Superior temporal gyrus (tissue), 1 donor: Measurements from ENCODE around the gene NIPBL.
"Not testable (repeated sequence)": the region's sequence is repeated elsewhere in the genome, so short reads cannot be mapped to it uniquely, and the experiment has no call there.

Experiments used
- DNase-seq: peaks from one replicate; pipeline ENCODE4 v3.0.0-alpha.2; 2016; ENCODE audit errors: extremely low spot score

The NIPBL gene

DNA sequence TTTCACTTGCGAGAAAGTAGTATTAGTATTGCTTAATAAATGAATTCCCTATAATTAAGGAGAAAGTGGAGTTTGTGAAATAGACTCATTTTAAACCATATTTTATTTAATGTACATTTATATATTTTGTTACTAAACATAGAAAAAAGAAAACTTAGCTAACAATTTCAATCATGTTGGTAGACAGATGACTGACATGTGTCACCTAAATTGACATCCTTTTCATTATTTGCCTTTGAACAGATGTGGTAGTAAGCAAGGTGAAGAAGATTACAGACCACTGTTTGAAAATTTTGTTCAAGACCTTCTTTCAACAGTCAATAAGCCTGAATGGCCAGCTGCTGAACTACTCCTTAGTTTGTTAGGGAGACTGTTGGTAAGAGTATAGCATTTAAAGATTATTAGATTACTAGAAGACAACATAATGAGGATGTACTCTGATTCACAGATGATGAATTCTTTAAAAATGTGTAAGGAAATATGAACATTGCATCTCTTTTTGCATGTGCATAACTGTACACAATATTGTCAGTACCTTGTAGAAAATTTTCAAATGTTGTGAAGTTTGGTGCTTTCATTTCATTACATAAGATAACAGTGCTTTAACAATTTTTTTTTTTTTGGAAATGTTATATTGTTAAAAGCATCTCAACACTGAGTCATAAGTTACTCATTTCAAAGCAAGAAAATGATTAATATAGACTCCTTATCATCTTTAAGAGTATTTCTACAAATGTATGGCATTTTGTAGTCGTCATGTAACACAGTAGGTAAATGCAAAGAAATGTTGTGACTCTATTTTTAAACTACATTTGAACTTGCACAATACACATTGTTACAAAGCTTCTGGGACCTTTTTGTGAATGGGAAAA, 139.5 kb downstream of the NIPBL start:
- DNase-seq, result no peak

GRCh38 chr5:37028910-37029309, 152.3 kb downstream of the NIPBL start:
- no peak for DNase-seq

DNA sequence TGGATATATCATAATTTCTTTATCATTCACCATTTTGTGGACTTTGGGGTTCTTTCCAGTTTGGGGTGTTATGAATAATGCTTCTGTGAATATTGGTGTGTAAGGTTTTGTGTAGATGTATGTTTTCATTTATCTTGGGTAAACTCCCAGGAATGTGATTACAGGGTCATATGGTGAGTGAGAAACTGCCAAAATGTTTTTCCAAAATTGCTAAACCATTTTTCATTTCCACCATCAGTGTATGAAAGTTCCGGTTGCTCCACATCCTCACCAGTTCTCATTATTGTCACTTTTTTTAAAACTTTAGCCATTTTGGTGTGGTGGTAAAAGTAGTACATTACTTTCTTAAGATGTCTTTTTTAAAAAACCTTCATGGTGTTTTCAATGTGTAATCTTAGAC, 152.9 kb downstream of the NIPBL start:
- DNase-seq, result no peak

- peak; percentile 47 for DNase-seq
These were observed 158.4 kb downstream of the NIPBL start for GRCh38 chr5:37034955-37035354.

GRCh38 chr5:37037840-37038239, 161.3 kb downstream of the NIPBL start:
- DNase-seq, result no peak

GRCh38 chr5:37039824-37040223, 163.3 kb downstream of the NIPBL start:
- no peak for DNase-seq

GRCh38 chr5:37043693-37044092, 167.1 kb downstream of the NIPBL start:
- peak; percentile 80 for DNase-seq

DNA sequence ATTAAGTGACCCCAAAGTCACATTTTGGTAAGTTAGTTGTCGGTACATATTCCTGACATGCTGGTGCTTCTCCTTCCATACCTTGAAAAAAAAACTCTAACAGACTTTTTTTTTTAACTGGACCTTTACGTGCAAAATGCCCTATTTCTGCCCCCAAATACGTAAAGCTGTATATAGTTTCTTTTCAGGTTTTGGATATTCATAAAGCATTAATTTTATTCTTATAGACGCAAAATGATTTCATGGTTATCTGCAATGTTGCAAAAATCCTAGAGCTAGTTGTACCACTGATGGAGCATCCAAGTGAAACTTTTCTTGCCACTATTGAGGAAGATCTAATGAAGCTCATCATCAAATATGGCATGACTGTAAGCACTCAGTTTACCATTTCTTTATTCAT, 167.6 kb downstream of the NIPBL start:
- DNase-seq, result no peak

GRCh38 chr5:37045703-37046102, 169.1 kb downstream of the NIPBL start:
- DNase-seq, result peak; percentile 91

DNA sequence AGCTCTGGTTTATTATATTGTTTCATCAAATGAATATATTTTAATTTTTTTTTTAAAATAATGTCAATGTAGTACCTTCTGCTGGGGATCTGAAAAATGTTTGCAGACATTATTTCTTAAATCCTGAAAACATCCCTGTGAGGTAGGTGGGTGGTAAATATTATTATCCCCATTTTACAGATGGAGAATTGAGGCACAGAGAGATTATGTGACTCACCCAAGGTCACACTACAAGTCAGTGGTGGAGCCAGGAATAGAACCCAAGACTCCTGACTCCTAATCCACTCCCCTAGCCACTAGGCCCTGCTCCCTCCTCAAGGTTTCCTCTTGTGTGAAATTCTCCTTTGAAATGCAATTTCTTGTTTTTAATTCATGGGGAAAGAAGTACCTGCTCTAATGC, 171.4 kb downstream of the NIPBL start:
- DNase-seq, result no peak

DNA sequence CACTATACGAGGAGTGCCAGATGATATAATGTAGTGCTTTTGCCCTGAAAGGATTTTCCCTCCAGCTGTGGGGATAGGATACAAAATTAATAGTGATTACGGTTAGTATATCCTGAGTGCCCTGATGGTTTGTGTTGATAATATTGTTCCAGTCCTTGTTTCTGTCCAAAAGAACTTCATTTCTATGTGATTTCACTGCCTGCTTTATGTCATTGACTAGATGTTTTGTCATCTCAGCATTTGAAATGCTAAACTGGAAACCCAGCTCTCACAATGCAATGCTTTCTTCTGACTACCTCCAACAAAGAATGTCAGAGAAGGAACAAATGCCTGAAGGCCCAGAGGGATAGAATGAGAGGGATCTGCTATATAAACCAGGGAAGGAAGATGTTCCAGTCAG, 177.8 kb downstream of the NIPBL start:
- DNase-seq, result peak; percentile 72

GRCh38 chr5:37055383-37055990, 178.9 kb downstream of the NIPBL start:
- DNase-seq, result no peak

DNA sequence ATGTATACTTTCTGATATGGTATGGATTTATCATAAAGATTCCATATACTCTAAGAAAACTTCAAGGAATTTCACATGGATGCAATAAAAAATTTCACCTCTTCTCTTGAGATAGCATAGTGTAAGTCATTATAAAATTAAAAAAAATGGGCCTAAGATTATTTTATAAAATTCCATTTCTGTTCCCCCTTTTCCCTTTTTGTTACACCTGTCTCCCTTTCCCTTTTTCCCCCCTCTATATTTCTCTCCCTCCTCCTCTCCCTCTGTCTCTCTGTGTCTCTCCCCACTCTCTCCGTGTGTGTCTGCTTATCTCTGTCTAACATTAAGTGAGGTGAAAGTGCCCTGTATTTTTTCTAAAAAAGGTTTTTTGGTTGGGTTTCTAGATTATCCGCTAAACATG, 180.2 kb downstream of the NIPBL start:
- no peak for DNase-seq

DNA sequence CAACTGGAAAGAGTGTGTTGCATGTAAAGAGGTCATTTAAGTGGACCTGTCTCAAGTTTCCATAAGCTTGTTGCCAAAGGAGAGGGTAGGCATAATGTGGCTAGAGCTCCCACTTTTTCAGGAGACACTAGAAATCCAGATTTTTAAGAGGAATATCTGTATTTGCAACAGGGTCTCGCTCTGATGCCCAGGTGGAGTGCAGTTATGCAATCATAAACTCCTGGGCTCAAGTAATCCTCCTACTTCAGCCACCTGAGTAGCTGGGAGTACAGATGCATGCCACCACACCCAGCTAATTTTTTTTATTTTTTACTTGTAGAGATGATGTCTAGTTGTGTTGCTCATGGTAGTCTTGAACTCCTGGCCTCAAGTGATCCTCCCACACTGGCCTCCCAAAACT, 183.5 kb downstream of the NIPBL start:
- no peak for DNase-seq

DNA sequence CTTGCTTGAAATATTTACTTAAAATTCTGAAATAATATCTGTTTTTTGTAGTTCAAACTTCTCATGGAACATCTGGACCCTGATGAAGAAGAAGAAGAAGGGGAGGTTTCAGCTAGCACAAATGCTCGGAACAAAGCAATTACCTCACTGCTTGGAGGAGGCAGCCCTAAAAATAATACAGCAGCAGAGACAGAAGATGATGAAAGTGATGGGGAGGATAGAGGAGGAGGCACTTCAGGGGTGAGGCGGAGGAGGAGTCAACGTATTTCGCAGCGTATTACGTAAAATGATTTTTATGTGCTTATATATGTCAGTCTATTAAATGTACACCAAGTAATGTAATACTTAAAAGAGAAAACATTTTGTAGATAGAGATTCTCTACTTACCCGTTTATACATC, 187.2 kb downstream of the NIPBL start:
- DNase-seq, result peak; percentile 35

GRCh38 chr5:37064442-37064841, 187.9 kb downstream of the NIPBL start:
- DNase-seq, result no peak

- DNase-seq, result no peak
These were observed 194.9 kb downstream of the NIPBL start for GRCh38 chr5:37071487-37071886.

DNA sequence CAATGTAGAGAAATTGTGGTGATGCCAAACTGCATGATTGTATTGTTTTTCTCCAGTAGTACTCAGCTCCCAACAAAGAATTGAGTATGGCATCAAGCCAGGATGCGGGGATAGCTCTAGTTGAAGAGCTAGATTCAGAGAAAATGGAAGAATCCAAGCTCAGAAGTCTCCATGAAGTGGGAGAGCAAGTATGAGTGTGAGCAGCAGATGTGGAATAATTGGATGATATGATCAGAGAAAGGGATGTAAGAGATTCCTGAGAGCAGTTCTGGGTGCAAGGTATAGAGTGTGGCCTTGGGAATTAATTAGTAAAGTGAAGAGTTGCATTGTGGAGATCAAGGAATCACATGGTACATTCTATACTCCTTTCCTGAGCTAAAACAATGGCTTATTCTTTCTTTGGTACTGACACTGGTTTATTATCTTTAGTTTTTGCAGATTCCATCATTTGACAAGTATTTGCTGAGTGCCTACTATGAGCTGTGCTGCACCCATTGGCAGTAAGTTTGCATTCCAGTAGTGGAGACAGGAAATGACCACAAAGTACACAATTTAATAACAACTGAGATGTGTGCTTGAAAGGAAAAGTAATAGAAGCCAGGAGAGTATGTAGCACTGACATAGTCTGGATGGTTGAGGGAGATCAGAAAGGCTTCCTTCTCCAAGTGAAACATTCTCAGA, 195.5 kb downstream of the NIPBL start:
- DNase-seq, result peak; percentile 89

GRCh38 chr5:37075399-37075950, 198.9 kb downstream of the NIPBL start:
- DNase-seq, result no peak

GRCh38 chr5:37077146-37077545, 200.6 kb downstream of the NIPBL start:
- no peak for DNase-seq

GRCh38 chr5:37080697-37081096, 204.1 kb downstream of the NIPBL start:
- DNase-seq, result no peak

GRCh38 chr5:37082977-37083376, 206.4 kb downstream of the NIPBL start:
- DNase-seq, result not testable (repeated sequence)
